ENCODE results near the gene CLBA1.
"Not testable (repeated sequence)": the region's sequence is repeated elsewhere in the genome, so short reads cannot be mapped to it uniquely, and the experiment has no call there.

The CLBA1 gene

GRCh38 chr14:104985675-104986486, at the start of gene CLBA1:
TSS of gene CLBA1 (plus strand) at chr14:104985788. CDS start at chr14:104986432, 644 bp downstream.
- DNase-seq, result peak; percentile 84

- no peak for DNase-seq
These were observed 49.6 kb upstream of the CLBA1 start for GRCh38 chr14:104935955-104936354.

- DNase-seq, result no peak
These were observed 49.0 kb upstream of the CLBA1 start for GRCh38 chr14:104936361-104937155.

GRCh38 chr14:104937161-104937560, 48.4 kb upstream of the CLBA1 start:
- no peak for DNase-seq

- no peak for DNase-seq
These were observed 47.8 kb upstream of the CLBA1 start for GRCh38 chr14:104937694-104938365.

GRCh38 chr14:104938436-104938835, 47.2 kb upstream of the CLBA1 start:
- no peak for DNase-seq

GRCh38 chr14:104938960-104939359, 46.6 kb upstream of the CLBA1 start:
- no peak for DNase-seq

GRCh38 chr14:104939666-104940410, 45.8 kb upstream of the CLBA1 start:
- no peak for DNase-seq

GRCh38 chr14:104940526-104941150, 45.0 kb upstream of the CLBA1 start:
- no peak for DNase-seq

- no peak for DNase-seq
These were observed 43.9 kb upstream of the CLBA1 start for GRCh38 chr14:104941508-104942365.

- no peak for DNase-seq
These were observed 43.0 kb upstream of the CLBA1 start for GRCh38 chr14:104942586-104942985.

- not testable (repeated sequence) for DNase-seq
These were observed 42.2 kb upstream of the CLBA1 start for GRCh38 chr14:104943216-104944015.

GRCh38 chr14:104944016-104944308, 41.6 kb upstream of the CLBA1 start:
- not testable (repeated sequence) for DNase-seq

- not testable (repeated sequence) for DNase-seq
These were observed 41.0 kb upstream of the CLBA1 start for GRCh38 chr14:104944436-104945205.

- not testable (repeated sequence) for DNase-seq
These were observed 40.3 kb upstream of the CLBA1 start for GRCh38 chr14:104945266-104945665.

GRCh38 chr14:104945986-104946965, 39.3 kb upstream of the CLBA1 start:
- DNase-seq, result not testable (repeated sequence)

GRCh38 chr14:104947201-104947600, 38.4 kb upstream of the CLBA1 start:
- not testable (repeated sequence) for DNase-seq

Measured in stimulated activated CD4-positive, alpha-beta T cell treated with anti-CD3 and anti-CD28 coated beads, Interleukin-1b, Interleukin-23, amount 100 ng/mL, for 48 hours (primary cell).